A673 (cell line): Measurements from ENCODE around the gene DPF3. TPM values are rescaled to one million over a fixed set of nuclear protein-coding genes. Genes with fewer than 3 reads are reported as not detected.

Source experiments
- BruUV-seq: library from RNA; stranded (reverse); fragments of 400-500 nt; replicated peaks from 2 replicates; lab custom pipeline; 2021; lab: Mats Ljungman, UMichigan
- CTCF ChIA-PET: fragments of 300-600 bp; sonication (Branson Sonifier 250); formaldehyde crosslinking; loops from one replicate; lab custom pipeline; 2022; ENCODE audit warnings: antibody characterized with exemption; lab: Charles Lee
- POLR2A ChIA-PET: fragments of 300-600 bp; sonication (Branson Sonifier 250); formaldehyde crosslinking; loops from one replicate; lab custom pipeline; 2022; ENCODE audit warnings: antibody characterized with exemption; ENCODE audit not compliant: low non-redundant PET; lab: Charles Lee
- DNase-seq: peaks from one replicate; pipeline ENCODE4 v3.0.0-alpha.2; 2015; ENCODE audit warnings: low spot score
- H3K27ac ChIP-seq: fragments of 200-600 bp; sonication (generic); 2 replicates; pipeline ENCODE4 v1.5.1; 2016; ENCODE audit warnings: mixed run types, low read depth, mild to moderate bottlenecking, mixed read lengths, antibody characterized with exemption, low read length; ENCODE audit not compliant: poor library complexity, severe bottlenecking
- H3K27me3 ChIP-seq: fragments of 200-600 bp; sonication (generic); replicated peaks from 2 replicates; pipeline ENCODE4 v1.6.1; 2017; ENCODE audit warnings: mixed run types, low read depth, mild to moderate bottlenecking, mixed read lengths, antibody characterized with exemption, low read length; ENCODE audit not compliant: insufficient read depth, poor library complexity
- H3K36me3 ChIP-seq: fragments of 200-600 bp; sonication (generic); 2 replicates; pipeline ENCODE4 v1.6.1; 2016; ENCODE audit warnings: mixed run types, mild to moderate bottlenecking, mixed read lengths, antibody characterized with exemption, low read length; ENCODE audit not compliant: insufficient read depth, poor library complexity, severe bottlenecking
- H3K4me1 ChIP-seq: fragments of 200-600 bp; sonication (generic); 2 replicates; pipeline ENCODE4 v1.6.1; 2017; ENCODE audit warnings: mixed run types, mild to moderate bottlenecking, mixed read lengths, antibody characterized with exemption, low read length; ENCODE audit not compliant: insufficient read depth, poor library complexity, severe bottlenecking
- H3K4me3 ChIP-seq: fragments of 200-600 bp; sonication (generic); 2 replicates; pipeline ENCODE4 v1.5.1; 2016; ENCODE audit warnings: low read depth, mixed run types, mild to moderate bottlenecking, mixed read lengths, low read length; ENCODE audit not compliant: poor library complexity, severe bottlenecking
- H3K9me3 ChIP-seq: fragments of 200-600 bp; sonication (generic); 2 replicates; pipeline ENCODE4 v1.6.1; 2016; ENCODE audit warnings: mixed run types, low read depth, mild to moderate bottlenecking, mixed read lengths, antibody characterized with exemption, low read length; ENCODE audit not compliant: poor library complexity, severe bottlenecking
- EZH2 ChIP-seq: fragments of 200-600 bp; sonication (generic); IDR thresholded peaks from 2 replicates; pipeline ENCODE4 v1.6.1; 2017; ENCODE audit warnings: borderline replicate concordance, low read depth, mild to moderate bottlenecking, mixed read lengths, antibody characterized with exemption, low read length; ENCODE audit not compliant: poor library complexity, severe bottlenecking
- intact Hi-C: fragments of 100-400 bp; cut with micrococcal nuclease; formaldehyde crosslinking; loops from one replicate; pipeline ENCODE4 v1.10.0; 2022; ENCODE audit not compliant: unreplicated experiment
- total RNA-seq: library from RNA; stranded (reverse); gene quantifications from 2 replicates; pipeline ENCODE4 v1.2.3, GENCODE V29; 2021
- TF ChIP-seq, protein P1 (sequence below): fragments of 300-800, 200-600 bp; sonication (generic); conservative IDR thresholded peaks from 2 replicates; pipeline ENCODE4 v1.5.1; 2017; ENCODE audit warnings: low read depth, mild to moderate bottlenecking, antibody characterized with exemption, low read length, moderate library complexity, mixed read lengths

DPF3 gene
- total RNA-seq, 1 experiment from 2014 or later: 15.7 TPM

DNA sequence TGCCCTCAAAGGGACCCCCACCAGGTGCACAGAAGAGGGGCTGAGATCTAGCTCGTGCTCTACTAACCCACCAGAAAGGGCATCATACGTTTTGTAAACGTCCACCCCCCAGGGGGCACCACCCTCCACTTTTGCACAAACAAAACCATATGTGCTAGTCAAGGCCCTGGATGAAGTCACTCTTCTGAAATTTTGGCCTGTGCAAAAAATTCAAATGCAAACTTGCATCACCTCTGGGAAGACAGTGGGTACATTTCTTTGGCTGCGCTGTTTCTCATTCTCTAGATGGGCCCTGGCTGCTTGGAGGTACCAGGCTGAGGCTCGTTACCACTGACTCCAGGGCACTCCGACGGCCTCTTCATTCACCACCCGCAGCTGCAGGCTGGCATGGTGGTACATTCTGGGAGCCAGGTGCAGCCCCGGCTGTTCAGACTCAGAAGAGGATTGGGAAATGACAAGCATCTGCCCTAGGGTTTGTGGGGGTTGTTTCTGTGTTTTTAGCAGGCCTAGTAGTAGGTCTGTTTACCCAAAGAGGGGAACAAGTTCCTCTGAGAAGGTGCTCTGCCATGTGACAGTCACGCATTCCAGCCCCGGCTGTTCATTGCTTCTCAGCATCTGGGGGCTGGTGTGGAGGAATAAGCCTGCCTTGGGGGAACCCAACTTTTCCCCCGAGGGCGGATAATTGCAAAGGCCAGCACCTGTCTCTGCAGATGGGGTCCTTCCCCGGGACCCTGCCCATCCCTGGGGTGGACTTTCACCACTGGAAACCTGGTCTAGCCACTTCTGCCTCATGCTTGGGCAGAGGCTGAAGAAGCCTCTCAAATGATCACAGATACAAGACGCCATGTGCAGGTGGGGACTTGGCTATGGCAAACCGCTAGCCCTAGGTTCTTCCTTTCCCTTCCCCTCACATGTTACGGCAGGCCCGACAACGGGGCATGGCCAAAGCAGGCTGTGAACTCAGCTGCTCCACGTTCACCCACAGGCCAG is 147.6 kb downstream of the DPF3 start:
- no peaks in the 10 kb centered on the region for H3K27me3 ChIP-seq
- TF ChIP-seq, protein P1, sequence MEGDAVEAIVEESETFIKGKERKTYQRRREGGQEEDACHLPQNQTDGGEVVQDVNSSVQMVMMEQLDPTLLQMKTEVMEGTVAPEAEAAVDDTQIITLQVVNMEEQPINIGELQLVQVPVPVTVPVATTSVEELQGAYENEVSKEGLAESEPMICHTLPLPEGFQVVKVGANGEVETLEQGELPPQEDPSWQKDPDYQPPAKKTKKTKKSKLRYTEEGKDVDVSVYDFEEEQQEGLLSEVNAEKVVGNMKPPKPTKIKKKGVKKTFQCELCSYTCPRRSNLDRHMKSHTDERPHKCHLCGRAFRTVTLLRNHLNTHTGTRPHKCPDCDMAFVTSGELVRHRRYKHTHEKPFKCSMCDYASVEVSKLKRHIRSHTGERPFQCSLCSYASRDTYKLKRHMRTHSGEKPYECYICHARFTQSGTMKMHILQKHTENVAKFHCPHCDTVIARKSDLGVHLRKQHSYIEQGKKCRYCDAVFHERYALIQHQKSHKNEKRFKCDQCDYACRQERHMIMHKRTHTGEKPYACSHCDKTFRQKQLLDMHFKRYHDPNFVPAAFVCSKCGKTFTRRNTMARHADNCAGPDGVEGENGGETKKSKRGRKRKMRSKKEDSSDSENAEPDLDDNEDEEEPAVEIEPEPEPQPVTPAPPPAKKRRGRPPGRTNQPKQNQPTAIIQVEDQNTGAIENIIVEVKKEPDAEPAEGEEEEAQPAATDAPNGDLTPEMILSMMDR: no peak
- no peak for TF ChIP-seq EZH2
- no peaks in the 10 kb centered on the region for H3K36me3 ChIP-seq
- ChIA-PET POLR2A (no interaction called here), CTCF (no interaction called here)
- no peak overlapping the region for H3K4me3 ChIP-seq
- no peak overlapping the region for H3K27ac ChIP-seq
- intact Hi-C loops: no loop called here
- no peaks in the 10 kb centered on the region for H3K9me3 ChIP-seq
- BruUV-seq: no TSS peak
- no peak for DNase-seq
- no peaks in the 10 kb centered on the region for H3K4me1 ChIP-seq

DNA sequence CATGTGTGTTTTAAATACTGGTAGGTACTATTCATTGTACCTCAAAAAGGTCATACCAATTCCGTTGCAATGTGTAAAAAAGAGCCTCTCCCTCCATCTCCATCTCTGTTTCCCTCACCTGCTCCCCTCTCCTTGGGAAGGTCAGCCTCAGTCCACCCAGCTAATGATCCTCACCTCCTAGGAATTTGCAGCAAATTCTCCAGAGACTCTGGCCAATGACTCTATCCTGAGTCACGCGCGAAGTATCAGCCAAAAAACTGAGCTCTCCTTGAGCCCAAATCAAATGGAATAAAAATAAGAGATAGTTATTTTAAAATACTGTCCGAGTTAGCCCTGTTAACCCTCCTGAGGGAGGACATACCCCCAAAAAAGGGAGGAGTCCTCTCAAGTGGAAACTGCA is 148.4 kb downstream of the DPF3 start:
- POLR2A ChIA-PET: no interaction called here
- no peaks in the 10 kb centered on the region for H3K27me3 ChIP-seq
- no peaks in the 10 kb centered on the region for H3K36me3 ChIP-seq
- no peaks in the 10 kb centered on the region for H3K4me1 ChIP-seq
- CTCF ChIA-PET: no interaction called here
- DNase-seq: no peak
- H3K4me3 ChIP-seq: no peak overlapping the region
- no peak overlapping the region for H3K27ac ChIP-seq
- TF ChIP-seq, protein P1: no peak
- no peak for TF ChIP-seq EZH2
- no peaks in the 10 kb centered on the region for H3K9me3 ChIP-seq
- intact Hi-C loops: no loop called here
- no TSS peak for BruUV-seq

DNA sequence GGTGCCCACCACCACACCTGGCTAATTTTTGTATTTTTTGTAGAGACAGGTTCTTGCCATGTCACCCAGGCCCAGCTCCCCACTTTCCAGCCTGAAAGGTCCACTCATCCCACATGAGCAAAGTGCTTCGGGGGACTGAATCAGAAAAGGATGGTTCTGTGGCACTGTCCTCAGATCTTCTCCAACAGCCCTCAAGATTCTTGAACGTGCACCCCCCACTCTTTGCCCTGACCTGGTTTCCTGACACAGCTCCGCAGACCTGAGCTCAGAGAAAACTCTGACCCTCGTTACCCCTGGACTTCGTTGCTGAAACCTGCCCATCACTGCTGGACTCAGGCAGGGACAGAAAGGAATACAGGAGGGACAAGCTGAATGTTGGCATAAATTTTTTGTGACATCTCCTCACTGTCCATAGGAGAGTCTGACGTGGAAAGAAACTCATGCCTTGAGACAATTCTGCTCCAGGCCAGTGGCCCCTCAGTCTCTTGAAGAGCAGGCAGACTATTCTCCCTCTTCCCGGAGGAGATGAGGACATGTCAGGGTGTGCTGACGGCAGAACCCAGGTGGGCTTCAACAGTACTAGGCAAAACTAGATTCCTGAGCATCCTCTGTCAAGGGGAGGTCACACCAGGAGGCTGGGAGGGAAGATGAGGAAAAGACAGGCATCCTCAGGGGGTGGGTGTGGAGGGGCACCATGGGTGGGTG is 149.3 kb downstream of the DPF3 start:
- H3K9me3 ChIP-seq: no peaks in the 10 kb centered on the region
- intact Hi-C loops: no loop called here
- POLR2A ChIA-PET: no interaction called here
- BruUV-seq: no TSS peak
- no peaks in the 10 kb centered on the region for H3K36me3 ChIP-seq
- no peaks in the 10 kb centered on the region for H3K4me1 ChIP-seq
- DNase-seq: no peak
- TF ChIP-seq EZH2: no peak
- TF ChIP-seq, protein P1: no peak
- CTCF ChIA-PET: no interaction called here
- H3K4me3 ChIP-seq: no peak overlapping the region
- no peak overlapping the region for H3K27ac ChIP-seq
- H3K27me3 ChIP-seq: no peaks in the 10 kb centered on the region
